Skeletal muscle satellite cell (primary cell): ENCODE data around the gene GASK1A.

Experiments
- H3K27me3 ChIP-seq: 2 replicates; pipeline ENCODE4 v1.7.0; 2013; ENCODE audit warnings: low read length; ENCODE audit not compliant: control insufficient read depth, insufficient read depth
- H3K36me3 ChIP-seq: 2 replicates; pipeline ENCODE4 v1.7.0; 2013; ENCODE audit warnings: mild to moderate bottlenecking, control low read depth, low read length; ENCODE audit not compliant: insufficient read depth
- H3K4me1 ChIP-seq: 2 replicates; pipeline ENCODE4 v1.7.0; 2013; ENCODE audit warnings: low read length; ENCODE audit not compliant: control insufficient read depth, insufficient read depth
- H3K4me2 ChIP-seq: 2 replicates; pipeline ENCODE4 v1.7.0; 2013; ENCODE audit warnings: mild to moderate bottlenecking, low read length
- H3K4me3 ChIP-seq: 2 replicates; pipeline ENCODE4 v1.7.0; 2013; ENCODE audit warnings: low read length
- H3K9ac ChIP-seq: 2 replicates; pipeline ENCODE4 v1.7.0; 2013; ENCODE audit warnings: mild to moderate bottlenecking, low read depth, low read length, moderate library complexity
- H3K9me3 ChIP-seq: replicated peaks from 2 replicates; pipeline ENCODE4 v1.7.0; 2013; ENCODE audit warnings: mild to moderate bottlenecking, control low read depth, low read length

GASK1A gene

GRCh38 chr3:43080726-43081568, 101.8 kb downstream of the GASK1A start:
- H3K9me3 ChIP-seq: no peaks in the 10 kb centered on the region
- no peak overlapping the region for H3K9ac ChIP-seq
- H3K27me3 ChIP-seq: no peaks in the 10 kb centered on the region
- H3K4me2 ChIP-seq: no peak overlapping the region
- H3K4me1 ChIP-seq: no peaks in the 10 kb centered on the region
- H3K36me3 ChIP-seq: peaks cover 15% of the 10 kb centered on the region
- H3K4me3 ChIP-seq: no peak overlapping the region

- Histone ChIP-seq H3K4me1 (no peaks in the 10 kb centered on the region), H3K9me3 (no peaks in the 10 kb centered on the region), H3K4me3 (no peak overlapping the region), H3K36me3 (peaks cover 15% of the 10 kb centered on the region), H3K4me2 (no peak overlapping the region), H3K9ac (no peak overlapping the region), H3K27me3 (no peaks in the 10 kb centered on the region)
Measured at GRCh38 chr3:43081796-43082195, 102.7 kb downstream of the GASK1A start.

GRCh38 chr3:43082457-43082856, 103.3 kb downstream of the GASK1A start:
- Histone ChIP-seq H3K9ac (no peak overlapping the region), H3K4me2 (no peak overlapping the region), H3K4me1 (no peaks in the 10 kb centered on the region), H3K36me3 (peaks cover 15% of the 10 kb centered on the region), H3K4me3 (no peak overlapping the region), H3K9me3 (no peaks in the 10 kb centered on the region), H3K27me3 (no peaks in the 10 kb centered on the region)

GRCh38 chr3:43086460-43087165, 107.5 kb downstream of the GASK1A start:
- Histone ChIP-seq H3K9ac (no peak overlapping the region), H3K9me3 (no peaks in the 10 kb centered on the region), H3K4me2 (no peak overlapping the region), H3K36me3 (no peaks in the 10 kb centered on the region), H3K4me3 (no peak overlapping the region), H3K4me1 (no peaks in the 10 kb centered on the region), H3K27me3 (no peaks in the 10 kb centered on the region)

- H3K4me3 ChIP-seq: no peak overlapping the region
- no peaks in the 10 kb centered on the region for H3K9me3 ChIP-seq
- no peaks in the 10 kb centered on the region for H3K27me3 ChIP-seq
- no peak overlapping the region for H3K9ac ChIP-seq
- no peaks in the 10 kb centered on the region for H3K4me1 ChIP-seq
- no peaks in the 10 kb centered on the region for H3K36me3 ChIP-seq
- H3K4me2 ChIP-seq: no peak overlapping the region
Measured at GRCh38 chr3:43087249-43087776, 108.2 kb downstream of the GASK1A start.

- no peaks in the 10 kb centered on the region for H3K36me3 ChIP-seq
- no peaks in the 10 kb centered on the region for H3K4me1 ChIP-seq
- no peak overlapping the region for H3K4me3 ChIP-seq
- H3K9me3 ChIP-seq: no peaks in the 10 kb centered on the region
- no peaks in the 10 kb centered on the region for H3K27me3 ChIP-seq
- H3K4me2 ChIP-seq: no peak overlapping the region
- H3K9ac ChIP-seq: no peak overlapping the region
Measured at GRCh38 chr3:43089081-43089480, 110.0 kb downstream of the GASK1A start.

GRCh38 chr3:43090238-43090637, 111.1 kb downstream of the GASK1A start:
- H3K36me3 ChIP-seq: no peaks in the 10 kb centered on the region
- H3K4me2 ChIP-seq: no peak overlapping the region
- H3K9me3 ChIP-seq: no peaks in the 10 kb centered on the region
- H3K4me3 ChIP-seq: no peak overlapping the region
- H3K27me3 ChIP-seq: no peaks in the 10 kb centered on the region
- H3K4me1 ChIP-seq: no peaks in the 10 kb centered on the region
- H3K9ac ChIP-seq: no peak overlapping the region

GRCh38 chr3:43091481-43091880, 112.4 kb downstream of the GASK1A start:
- Histone ChIP-seq H3K9ac (no peak overlapping the region), H3K4me3 (no peak overlapping the region), H3K9me3 (no peaks in the 10 kb centered on the region), H3K4me1 (no peaks in the 10 kb centered on the region), H3K36me3 (no peaks in the 10 kb centered on the region), H3K27me3 (no peaks in the 10 kb centered on the region), H3K4me2 (no peak overlapping the region)

GRCh38 chr3:43093006-43093405, 113.9 kb downstream of the GASK1A start:
- H3K4me3 ChIP-seq: no peak overlapping the region
- no peak overlapping the region for H3K4me2 ChIP-seq
- H3K9me3 ChIP-seq: no peaks in the 10 kb centered on the region
- no peak overlapping the region for H3K9ac ChIP-seq
- no peaks in the 10 kb centered on the region for H3K27me3 ChIP-seq
- H3K36me3 ChIP-seq: no peaks in the 10 kb centered on the region
- H3K4me1 ChIP-seq: no peaks in the 10 kb centered on the region

- Histone ChIP-seq H3K4me2 (no peak overlapping the region), H3K4me1 (no peaks in the 10 kb centered on the region), H3K27me3 (no peaks in the 10 kb centered on the region), H3K4me3 (no peak overlapping the region), H3K36me3 (no peaks in the 10 kb centered on the region), H3K9me3 (no peaks in the 10 kb centered on the region), H3K9ac (no peak overlapping the region)
Measured at GRCh38 chr3:43093974-43094373, 114.9 kb downstream of the GASK1A start.

GRCh38 chr3:43094381-43094780, 115.3 kb downstream of the GASK1A start:
- Histone ChIP-seq H3K4me3 (no peak overlapping the region), H3K36me3 (no peaks in the 10 kb centered on the region), H3K27me3 (no peaks in the 10 kb centered on the region), H3K4me1 (no peaks in the 10 kb centered on the region), H3K4me2 (no peak overlapping the region), H3K9me3 (no peaks in the 10 kb centered on the region), H3K9ac (no peak overlapping the region)
